T-helper 17 cell (primary cell): ENCODE data around the gene RNPEP. TPM values are rescaled to one million over a fixed set of nuclear protein-coding genes. Genes with fewer than 3 reads are reported as not detected.
A peak's percentile ranks its signal among the peaks of the same experiment; 100 is the strongest.
"Not testable (repeated sequence)": the region's sequence is repeated elsewhere in the genome, so short reads cannot be mapped to it uniquely, and the experiment has no call there.

Source experiments
- ATAC-seq: fragments of 150-1000 bp; cut with Tn5 transposase; 2 replicates; pipeline ENCODE4 v1.10.0; 2021; ENCODE audit warnings: mild to moderate bottlenecking, moderate library complexity
- DNase-seq, 3 donors: peaks; one replicate each; pipeline versions ENCODE4 v3.0.0 to v3.0.0-alpha.2; 2020 to 2021
- H3K9me3 ChIP-seq: one replicate; pipeline ENCODE4 v1.7.0; 2013; ENCODE audit warnings: low read length, mild to moderate bottlenecking; ENCODE audit not compliant: control insufficient read depth, poor library complexity, severe bottlenecking
- H3K27ac Mint-ChIP-seq: one replicate; pipeline ENCODE4 v1.8.0; 2022; ENCODE audit warnings: mild to moderate bottlenecking, moderate library complexity, mixed read lengths
- H3K27me3 Mint-ChIP-seq: one replicate; pipeline ENCODE4 v1.8.0; 2022; ENCODE audit warnings: mixed read lengths
- H3K36me3 Mint-ChIP-seq: one replicate; pipeline ENCODE4 v1.8.0; 2022; ENCODE audit warnings: low read depth, mixed read lengths
- H3K4me1 Mint-ChIP-seq: one replicate; pipeline ENCODE4 v1.8.0; 2022; ENCODE audit warnings: mild to moderate bottlenecking, mixed read lengths
- H3K4me3 Mint-ChIP-seq: one replicate; pipeline ENCODE4 v1.8.0; 2022; ENCODE audit warnings: mild to moderate bottlenecking, moderate library complexity, mixed read lengths
- total RNA-seq, 4 donors: library from RNA in 2 of 4; stranded (reverse) in 2 of 4; gene quantifications; one replicate each; pipeline ENCODE4 v1.2.3 and lab custom pipeline; 2022 to 2026

Gene RNPEP
- total RNA-seq, 2 donors from 2014 or later: 21.4 to 28.6 TPM

DNA sequence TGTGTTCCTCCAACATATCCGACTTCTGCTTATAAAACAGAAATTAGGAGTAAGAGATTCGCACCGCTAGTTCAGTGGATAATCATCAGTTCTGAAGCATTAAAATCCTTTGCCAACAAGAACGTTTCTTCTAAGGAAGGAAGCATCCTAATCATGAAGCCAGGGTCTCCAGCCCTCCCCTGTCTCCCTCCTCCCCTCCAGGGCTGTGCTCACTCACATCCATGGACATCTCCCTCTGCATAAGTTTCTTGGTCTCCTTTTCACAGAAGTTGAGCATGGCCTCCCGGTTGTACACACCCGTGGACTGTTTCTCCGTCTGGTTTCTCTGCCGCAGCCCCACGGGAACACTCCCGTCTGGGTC is 36.6 kb upstream of the RNPEP start:
- DNase-seq: no peak
- Mint-ChIP-seq H3K27me3 (peaks cover 61% of the 10 kb centered on the region), H3K4me3 (no peak overlapping the region), H3K4me1 (peaks cover 8% of the 10 kb centered on the region), H3K36me3 (peaks cover 2% of the 10 kb centered on the region), H3K27ac (no peak overlapping the region)
- no peaks in the 10 kb centered on the region for H3K9me3 ChIP-seq
- no peak for ATAC-seq

DNA sequence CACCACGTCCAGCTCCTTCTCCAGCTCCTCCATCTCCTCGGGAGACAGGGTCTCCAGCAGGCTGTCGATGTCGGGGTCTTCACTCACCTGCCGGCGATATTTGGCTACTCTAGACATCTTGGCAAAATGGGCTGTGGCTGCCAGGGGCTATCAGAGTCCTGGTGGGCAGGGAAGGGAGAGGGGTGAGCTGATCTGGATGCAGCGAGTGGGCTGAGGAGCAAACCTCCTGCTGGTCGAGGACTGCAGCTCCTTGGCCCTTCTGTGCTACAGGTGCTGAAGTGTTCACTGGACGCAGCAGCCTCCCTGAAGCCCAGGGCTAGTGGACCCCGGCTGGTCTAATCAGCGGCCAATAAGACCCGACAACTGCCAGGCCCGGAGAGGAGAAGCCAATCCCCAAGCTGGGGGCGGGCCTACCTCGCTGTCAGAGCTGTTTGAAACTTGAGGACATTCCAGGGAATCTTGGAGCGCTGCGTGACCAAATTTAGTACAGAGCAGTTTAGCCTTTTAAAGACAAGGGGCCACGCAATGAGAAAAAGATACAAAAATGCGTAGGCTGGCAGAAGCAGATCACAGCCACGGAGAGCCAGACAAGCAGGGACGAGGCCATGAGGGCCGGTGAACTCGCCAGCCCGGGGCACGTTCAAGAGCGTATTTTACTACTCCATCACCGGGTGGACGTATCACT is 36.1 kb upstream of the RNPEP start, which contains the start of gene LMOD1:
Gene LMOD1, minus strand, starts transcription at position 325 of the 685 bp plus-strand sequence. Its CDS starts 208 bp downstream, at position 117.
- Mint-ChIP-seq H3K36me3 (peaks cover 2% of the 10 kb centered on the region), H3K27ac (no peak within 1 kb of the TSS), H3K4me1 (peaks cover 8% of the 10 kb centered on the region), H3K27me3 (peaks cover 61% of the 10 kb centered on the region), H3K4me3 (peak within 1 kb of the TSS; percentile 70)
- DNase-seq: no peak
- no peaks in the 10 kb centered on the region for H3K9me3 ChIP-seq
- peak; percentile 36 for ATAC-seq

DNA sequence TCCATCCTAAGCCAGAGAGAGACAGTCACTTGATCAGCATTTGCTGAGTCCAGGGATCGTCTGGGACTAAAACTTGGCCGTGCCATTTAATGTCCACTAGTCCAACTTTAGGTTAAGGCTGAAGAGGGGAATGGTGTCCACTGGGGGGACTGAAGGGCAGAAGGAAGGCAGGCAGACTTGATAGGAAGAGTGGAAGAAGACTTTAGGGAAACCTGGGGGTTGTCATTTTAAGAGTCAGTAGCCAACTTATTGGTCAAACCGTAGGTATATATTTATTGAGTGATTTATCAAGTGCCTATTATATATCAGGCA is 34.8 kb upstream of the RNPEP start:
- H3K9me3 ChIP-seq: no peaks in the 10 kb centered on the region
- Mint-ChIP-seq H3K4me3 (no peak overlapping the region), H3K36me3 (peaks cover 2% of the 10 kb centered on the region), H3K4me1 (peaks cover 8% of the 10 kb centered on the region), H3K27me3 (peaks cover 61% of the 10 kb centered on the region), H3K27ac (no peak overlapping the region)
- no peak for DNase-seq
- ATAC-seq: no peak

DNA sequence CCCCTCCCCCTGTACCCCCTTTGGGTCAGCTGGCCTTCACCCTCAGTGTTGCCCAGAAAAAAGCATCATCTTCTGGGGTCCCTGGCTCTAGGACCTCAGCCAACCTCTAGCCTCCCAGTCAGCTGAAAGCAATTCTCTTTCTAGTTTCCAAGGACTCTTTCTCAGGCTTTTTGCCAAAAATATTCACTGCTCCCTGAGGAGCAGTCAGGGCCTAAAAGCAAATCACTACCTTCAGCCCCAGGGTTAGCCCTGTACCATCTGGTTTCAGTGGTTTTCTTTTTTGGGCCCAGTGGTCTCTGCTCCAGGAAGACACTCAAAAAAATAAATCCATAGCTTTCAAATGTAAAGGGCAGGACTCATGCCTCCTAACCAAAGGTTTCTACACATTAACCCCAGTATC is 33.0 kb upstream of the RNPEP start:
- ATAC-seq (no peak), DNase-seq (no peak)
- peaks cover 3% of the 10 kb centered on the region for H3K36me3 Mint-ChIP-seq
- H3K4me1 Mint-ChIP-seq: peaks cover 11% of the 10 kb centered on the region
- no peak overlapping the region for H3K4me3 Mint-ChIP-seq
- H3K27ac Mint-ChIP-seq: no peak overlapping the region
- H3K9me3 ChIP-seq: no peaks in the 10 kb centered on the region
- H3K27me3 Mint-ChIP-seq: peaks cover 44% of the 10 kb centered on the region

DNA sequence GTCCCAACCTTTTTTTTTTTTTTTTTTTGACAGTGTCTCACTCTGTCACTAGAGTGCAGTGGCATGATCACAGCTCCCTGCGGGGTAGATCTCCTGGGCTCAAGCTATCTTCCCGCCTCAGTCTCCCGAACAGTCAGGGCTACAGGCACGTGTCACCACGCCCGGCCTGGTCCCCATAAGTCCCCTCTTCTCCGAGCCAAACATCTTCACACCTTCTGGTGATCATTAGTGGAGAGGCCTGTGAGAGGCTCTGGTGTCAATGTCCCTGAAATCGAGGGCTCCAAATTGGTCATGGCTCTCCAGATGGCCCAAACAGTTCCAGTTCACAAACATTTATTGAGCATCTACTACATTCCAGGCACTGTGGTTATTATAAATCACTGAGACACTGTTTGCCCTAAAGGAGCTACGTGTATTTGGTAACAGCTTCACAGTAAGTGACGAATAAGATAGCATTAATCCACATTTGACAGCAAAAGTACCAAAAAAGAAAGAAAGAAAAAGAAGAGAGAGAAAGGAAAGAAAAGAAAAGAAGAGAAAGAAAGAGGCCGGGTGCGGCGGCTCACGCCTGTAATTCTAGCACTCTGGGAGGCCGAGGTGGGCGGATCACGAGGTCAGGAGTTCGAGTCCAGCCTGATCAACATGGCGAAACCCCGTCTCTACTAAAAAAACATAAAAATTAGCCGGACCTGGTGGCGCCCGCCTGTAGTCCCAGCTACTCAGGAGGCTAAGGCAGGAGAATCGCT is 28.0 kb upstream of the RNPEP start:
- Mint-ChIP-seq H3K27me3 (no peaks in the 10 kb centered on the region), H3K4me1 (peaks cover 9% of the 10 kb centered on the region), H3K27ac (peak overlapping the region; percentile 96), H3K4me3 (peak overlapping the region; percentile 95), H3K36me3 (peaks cover 2% of the 10 kb centered on the region)
- DNase-seq (no peak), ATAC-seq (no peak)
- H3K9me3 ChIP-seq: no peaks in the 10 kb centered on the region

DNA sequence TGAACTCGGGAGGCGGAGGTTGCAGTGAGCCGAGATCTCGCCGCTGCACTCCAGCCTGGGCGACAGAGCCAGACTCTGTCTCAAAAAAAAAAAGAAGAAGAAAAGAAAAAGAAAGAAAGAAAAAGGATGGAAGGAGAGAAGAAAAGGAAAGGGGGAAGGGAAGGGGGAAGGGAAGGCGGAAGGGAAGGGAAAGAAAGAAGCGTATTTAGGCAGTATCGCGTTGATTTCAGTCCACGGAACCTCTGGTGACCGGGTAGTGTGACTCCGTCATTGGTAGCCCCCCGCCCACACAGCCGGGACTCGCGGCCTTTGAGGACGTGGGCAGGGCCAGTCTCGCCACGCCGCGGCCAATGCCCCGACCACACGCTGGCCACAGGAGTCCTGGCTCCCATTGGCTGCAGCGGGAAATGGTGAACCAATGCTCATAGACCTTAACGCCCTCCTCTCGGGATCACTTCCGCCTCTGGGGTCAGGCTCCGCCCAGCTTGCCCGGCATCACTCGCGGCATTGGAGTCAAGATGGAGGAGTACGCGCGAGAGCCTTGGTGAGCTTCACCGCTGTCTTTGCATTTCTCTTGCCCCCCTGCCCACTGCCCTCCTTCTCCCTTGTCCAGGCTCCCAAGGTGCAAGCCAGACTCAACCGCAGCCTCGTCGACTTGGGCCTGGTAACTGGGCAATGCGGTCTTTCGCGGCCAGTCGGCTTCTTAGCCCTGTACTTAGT is 27.3 kb upstream of the RNPEP start, which contains the start of gene TIMM17A:
Gene TIMM17A, plus strand, starts transcription at position 495 of the 720 bp plus-strand sequence. Its CDS starts 24 bp downstream, at position 519.
- DNase-seq: peak; percentile 81 to 85 (median 84)
- Mint-ChIP-seq H3K27me3 (no peaks in the 10 kb centered on the region), H3K36me3 (peaks cover 2% of the 10 kb centered on the region), H3K27ac (peak within 1 kb of the TSS; percentile 96), H3K4me1 (peaks cover 9% of the 10 kb centered on the region), H3K4me3 (peak within 1 kb of the TSS; percentile 95)
- no peaks in the 10 kb centered on the region for H3K9me3 ChIP-seq
- peak; percentile 99 for ATAC-seq

DNA sequence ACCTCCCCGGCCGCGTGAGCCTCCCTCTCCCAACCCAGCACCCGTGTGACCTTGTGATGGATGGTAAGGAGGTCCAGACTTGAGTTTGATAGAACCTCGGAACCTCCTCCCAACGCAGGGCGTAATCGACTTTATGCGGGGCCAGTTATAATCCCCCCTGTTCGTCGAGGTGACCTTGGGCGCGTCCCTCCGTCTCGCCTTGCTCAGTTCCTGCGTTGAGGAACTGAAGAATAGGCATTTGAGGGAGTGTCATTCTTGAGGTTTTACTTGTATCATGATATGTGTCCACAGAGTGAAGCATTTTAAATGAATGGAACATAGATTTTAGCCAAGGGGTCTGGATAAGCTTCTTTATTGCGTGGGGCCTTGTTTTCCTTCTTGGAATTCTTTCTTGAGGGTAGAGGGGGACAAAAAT is 26.7 kb upstream of the RNPEP start:
- Mint-ChIP-seq H3K27me3 (no peaks in the 10 kb centered on the region), H3K4me1 (peaks cover 11% of the 10 kb centered on the region), H3K27ac (peak overlapping the region; percentile 96), H3K36me3 (peaks cover 2% of the 10 kb centered on the region), H3K4me3 (peak overlapping the region; percentile 95)
- DNase-seq (no peak), ATAC-seq (peak; percentile 61)
- H3K9me3 ChIP-seq: no peaks in the 10 kb centered on the region

DNA sequence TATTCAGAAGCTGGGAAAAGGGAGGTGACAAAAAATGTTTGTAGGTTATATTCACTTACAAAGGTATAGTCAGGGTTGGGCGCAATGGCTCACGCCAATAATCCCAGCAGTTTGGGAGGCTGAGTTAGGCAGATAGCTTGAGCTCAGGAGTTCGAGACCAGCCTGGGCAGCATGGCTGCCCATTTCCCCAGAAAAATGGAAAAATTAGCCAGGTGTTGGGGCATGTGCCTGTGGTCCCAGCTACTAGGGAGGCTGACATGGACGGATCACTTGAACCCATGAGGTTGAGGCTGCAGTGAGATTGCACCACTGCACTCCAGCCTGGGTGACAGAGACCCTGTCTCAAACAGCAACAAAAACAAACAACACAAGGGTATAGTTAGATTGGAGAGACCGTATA is 24.1 kb upstream of the RNPEP start:
- Mint-ChIP-seq H3K27me3 (no peaks in the 10 kb centered on the region), H3K4me3 (no peak overlapping the region), H3K27ac (peak overlapping the region; percentile 37), H3K4me1 (peaks cover 16% of the 10 kb centered on the region), H3K36me3 (peaks cover 2% of the 10 kb centered on the region)
- ATAC-seq (no peak), DNase-seq (no peak)
- H3K9me3 ChIP-seq: no peaks in the 10 kb centered on the region

DNA sequence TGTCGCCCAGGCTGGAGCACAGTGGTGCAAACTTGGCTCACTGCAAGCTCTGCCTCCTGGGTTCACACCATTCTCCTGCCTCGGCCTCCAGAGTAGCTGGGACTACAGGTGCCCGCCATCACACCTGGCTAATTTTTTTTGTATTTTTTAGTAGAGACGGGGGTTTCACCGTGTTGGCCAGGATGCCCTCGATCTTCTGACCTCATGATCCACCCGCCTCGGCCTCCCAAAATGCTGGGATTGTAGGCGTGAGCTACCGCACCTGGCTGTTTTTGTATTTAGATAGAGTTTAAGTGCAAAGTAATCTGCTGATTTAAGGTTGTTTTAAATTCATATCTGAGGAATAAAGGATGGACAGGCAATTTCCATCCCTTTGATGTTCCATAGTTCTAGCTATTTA is 20.1 kb upstream of the RNPEP start:
- not testable (repeated sequence) for H3K27me3 Mint-ChIP-seq, H3K4me1 Mint-ChIP-seq, DNase-seq, H3K27ac Mint-ChIP-seq, H3K9me3 ChIP-seq, H3K36me3 Mint-ChIP-seq, H3K4me3 Mint-ChIP-seq, ATAC-seq

DNA sequence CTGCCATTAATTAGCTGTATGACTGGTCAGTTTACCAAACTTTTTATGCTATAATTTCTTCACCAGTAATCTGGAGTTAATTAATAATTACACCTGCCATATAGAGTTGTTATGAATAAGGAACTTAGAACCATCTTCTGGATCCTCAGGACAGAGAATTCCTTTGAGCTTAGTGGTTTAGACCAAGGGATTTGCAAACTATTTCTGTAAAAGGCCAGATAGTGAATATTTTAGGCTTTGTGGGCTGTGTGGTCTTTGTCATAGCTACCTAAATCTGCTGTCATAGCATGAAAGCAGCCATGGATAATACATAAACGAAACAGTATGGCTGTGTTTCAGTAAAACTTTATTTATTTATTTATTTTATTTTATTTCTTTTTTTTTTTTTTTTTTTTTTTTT is 18.2 kb upstream of the RNPEP start:
- DNase-seq (no peak), ATAC-seq (no peak)
- Mint-ChIP-seq H3K36me3 (no peaks in the 10 kb centered on the region), H3K27me3 (no peaks in the 10 kb centered on the region), H3K4me1 (peaks cover 9% of the 10 kb centered on the region), H3K27ac (no peak overlapping the region), H3K4me3 (no peak overlapping the region)
- H3K9me3 ChIP-seq: no peaks in the 10 kb centered on the region

DNA sequence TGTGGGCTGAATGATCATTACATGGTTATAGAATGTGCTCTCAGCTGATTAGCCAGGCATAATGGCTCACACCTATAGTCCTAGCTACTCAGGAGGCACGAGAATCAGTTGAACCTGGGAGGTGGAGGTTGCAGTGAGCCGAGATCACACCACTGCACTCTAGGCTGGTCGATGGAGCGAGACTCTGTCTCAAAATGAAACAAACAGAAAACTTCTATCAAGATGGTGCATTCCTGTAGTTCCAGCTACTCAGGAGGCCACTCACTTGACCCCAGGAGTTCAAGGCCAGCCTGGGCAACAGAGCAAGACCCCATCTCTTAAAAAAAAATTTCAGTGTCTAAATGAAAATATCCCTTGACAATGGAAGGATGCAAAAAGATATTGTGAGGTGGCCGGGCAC is 16.3 kb upstream of the RNPEP start:
- H3K9me3 ChIP-seq: no peaks in the 10 kb centered on the region
- no peaks in the 10 kb centered on the region for H3K36me3 Mint-ChIP-seq
- peak overlapping the region; percentile 16 for H3K27ac Mint-ChIP-seq
- DNase-seq (no peak), ATAC-seq (no peak)
- no peak overlapping the region for H3K4me3 Mint-ChIP-seq
- H3K27me3 Mint-ChIP-seq: no peaks in the 10 kb centered on the region
- peaks cover 6% of the 10 kb centered on the region for H3K4me1 Mint-ChIP-seq

DNA sequence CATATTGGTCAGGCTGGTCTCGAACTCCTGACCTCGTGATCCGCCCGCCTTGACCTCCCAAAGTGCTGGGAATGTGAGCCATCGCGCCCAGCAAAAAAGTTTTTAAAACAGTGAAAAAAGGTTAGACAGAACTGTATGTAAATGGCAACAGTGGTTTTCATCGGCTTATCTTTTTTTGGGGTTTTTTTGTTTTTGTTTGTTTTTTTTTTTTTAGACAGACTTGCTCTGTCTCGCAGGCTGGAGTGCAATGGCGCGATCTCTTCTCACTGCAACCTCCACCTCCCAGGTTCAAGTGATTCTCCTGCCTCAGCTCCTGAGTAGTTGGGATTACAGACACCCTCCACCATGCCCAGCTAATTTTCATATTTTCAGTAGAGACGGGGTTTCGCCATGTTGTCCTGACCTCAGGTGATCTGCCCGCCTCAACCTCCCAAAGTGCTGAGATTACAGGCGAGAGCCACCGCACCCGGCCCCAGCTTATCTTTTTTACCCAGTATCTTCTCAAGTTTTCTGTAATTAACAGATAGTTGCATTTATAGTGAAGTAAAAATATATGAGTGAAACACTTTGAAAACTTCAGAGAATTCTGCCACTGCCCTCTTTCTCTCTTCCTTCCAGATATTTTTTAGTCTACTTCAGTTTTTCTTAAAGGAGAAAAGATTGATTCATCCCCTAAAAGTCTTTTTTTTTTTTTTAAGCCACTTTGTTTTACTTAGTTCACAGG is 14.1 kb upstream of the RNPEP start:
- no peak overlapping the region for H3K4me3 Mint-ChIP-seq
- no peaks in the 10 kb centered on the region for H3K9me3 ChIP-seq
- no peaks in the 10 kb centered on the region for H3K36me3 Mint-ChIP-seq
- H3K27ac Mint-ChIP-seq: no peak overlapping the region
- H3K4me1 Mint-ChIP-seq: peaks cover 4% of the 10 kb centered on the region
- no peak for ATAC-seq
- DNase-seq: no peak
- H3K27me3 Mint-ChIP-seq: no peaks in the 10 kb centered on the region
